ENCODE results near the gene ITGAL.

GRCh38 chr16:30482366-30482765, 9.8 kb downstream of the ITGAL start:
- no peak for TF ChIP-seq CTCF (IDR thresholded peaks at IDR 0.05 in 8 of 11, conservative IDR thresholded peaks at IDR 0.05 in 3 of 11)
- no peak for TF ChIP-seq POLR2A (IDR thresholded peaks at IDR 0.05)
